Effector memory CD8-positive, alpha-beta T cell (primary cell): Measurements from ENCODE around the gene PAFAH2.

Experiments used
- ATAC-seq: fragments of 150-1000 bp; cut with Tn5 transposase; replicated peaks from 2 replicates; pipeline ENCODE4 v1.10.0; 2021; ENCODE audit warnings: mild to moderate bottlenecking, moderate library complexity
- DNase-seq, 3 experiments: peaks; one replicate each; pipeline ENCODE4 v3.0.0; 2021
- H3K27ac Mint-ChIP-seq, 2 donors: one replicate each; pipeline ENCODE4 v1.8.0; 2022; ENCODE audit warnings: mild to moderate bottlenecking in 2 of 2, mixed read lengths in 2 of 2, moderate library complexity in 2 of 2
- H3K27me3 Mint-ChIP-seq, 2 donors: one replicate each; pipeline ENCODE4 v1.8.0; 2022; ENCODE audit warnings: mixed read lengths in 2 of 2
- H3K36me3 Mint-ChIP-seq: one replicate; pipeline ENCODE4 v1.8.0; 2022; ENCODE audit warnings: mild to moderate bottlenecking, moderate library complexity, mixed read lengths; ENCODE audit not compliant: insufficient read depth
- H3K4me1 Mint-ChIP-seq, 2 donors: one replicate each; pipeline ENCODE4 v1.8.0; 2022; ENCODE audit warnings: low read depth in 2 of 2, mixed read lengths in 2 of 2
- H3K4me3 Mint-ChIP-seq, 2 donors: one replicate each; pipeline ENCODE4 v1.8.0; 2022; ENCODE audit warnings: mild to moderate bottlenecking in 2 of 2, mixed read lengths in 2 of 2, moderate library complexity in 2 of 2
- H3K9me3 Mint-ChIP-seq, 2 donors: one replicate each; pipeline ENCODE4 v1.8.0; 2022; ENCODE audit warnings: mixed read lengths in 2 of 2

The PAFAH2 gene

DNA sequence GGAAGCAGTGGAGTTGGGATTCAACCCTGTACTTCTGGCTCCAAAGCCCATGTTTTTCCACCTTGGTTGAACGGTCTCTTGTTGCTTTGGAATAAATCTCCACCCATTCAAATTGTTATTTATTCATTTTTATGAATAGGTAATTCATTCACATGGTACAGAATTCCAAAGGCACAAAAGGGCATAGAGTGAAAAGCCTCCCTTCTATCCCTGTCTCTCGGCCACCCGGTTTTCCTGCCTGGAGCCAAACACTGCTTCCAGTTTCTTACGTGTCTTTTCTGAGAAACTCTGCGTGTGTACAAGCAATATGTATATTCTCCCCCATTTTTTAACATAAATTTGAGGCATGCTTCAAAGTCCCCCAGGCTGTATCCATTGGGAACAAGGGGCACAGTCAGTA, 27.7 kb upstream of the PAFAH2 start:
- Mint-ChIP-seq H3K9me3 (no peaks in the 10 kb centered on the region), H3K27ac (no peak overlapping the region), H3K4me1 (no peaks in the 10 kb centered on the region), H3K36me3 (no peaks in the 10 kb centered on the region), H3K4me3 (no peak overlapping the region), H3K27me3 (peaks cover 1 to 23% of the 10 kb centered on the region in 2 donors)
- ATAC-seq (no peak), DNase-seq (no peak)

DNA sequence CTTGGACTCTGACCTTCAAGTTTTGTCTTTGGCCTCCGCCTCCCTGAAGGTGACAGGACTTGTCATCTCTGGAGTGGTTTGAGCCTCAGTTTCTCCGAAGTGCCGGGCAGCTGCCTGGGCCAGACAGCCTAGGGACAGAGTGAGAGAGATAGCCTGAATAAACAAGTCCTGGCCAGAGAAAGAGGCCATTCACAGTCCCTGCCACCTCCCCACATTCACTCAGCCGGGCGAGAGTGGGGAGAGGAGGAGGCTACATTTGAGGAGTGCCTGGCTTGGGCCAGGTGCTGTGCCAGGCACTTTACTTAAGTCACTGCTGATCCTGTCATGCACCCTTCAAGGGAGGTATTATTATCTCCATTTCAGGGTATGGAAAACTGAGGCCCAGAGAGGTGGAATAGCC, 27.2 kb upstream of the PAFAH2 start:
- Mint-ChIP-seq H3K27ac (no peak overlapping the region), H3K4me3 (no peak overlapping the region), H3K9me3 (no peaks in the 10 kb centered on the region), H3K4me1 (peaks cover 0 to under 1% of the 10 kb centered on the region in 2 donors), H3K27me3 (peaks cover 0 to 22% of the 10 kb centered on the region in 2 donors), H3K36me3 (no peaks in the 10 kb centered on the region)
- DNase-seq (no peak), ATAC-seq (no peak)

DNA sequence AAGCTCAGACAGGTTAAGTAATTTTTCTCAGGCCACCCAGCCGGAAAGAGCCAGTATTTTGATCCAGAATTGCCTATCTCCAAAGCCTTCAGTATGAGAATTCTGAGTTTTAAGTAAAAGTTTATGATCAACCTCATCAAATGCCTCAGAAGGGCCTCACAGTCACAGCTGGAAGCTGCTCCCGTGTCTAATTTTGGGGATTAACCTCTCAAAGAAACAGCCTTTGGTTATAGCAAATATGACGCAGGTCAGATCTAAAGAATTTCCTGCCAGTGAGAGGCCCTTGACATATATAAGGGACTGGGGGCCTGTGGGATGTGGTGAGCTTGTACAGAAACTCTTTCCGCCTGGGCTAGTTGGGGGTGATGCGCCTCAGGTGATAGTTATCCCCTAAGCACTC, 26.0 kb upstream of the PAFAH2 start:
- ATAC-seq = no peak
- Mint-ChIP-seq H3K27ac (no peak overlapping the region), H3K27me3 (peaks cover 0 to 18% of the 10 kb centered on the region in 2 donors), H3K4me1 (peaks cover 3% of the 10 kb centered on the region in 2 donors), H3K36me3 (no peaks in the 10 kb centered on the region), H3K9me3 (no peaks in the 10 kb centered on the region), H3K4me3 (no peak overlapping the region)
- no peak for DNase-seq

DNA sequence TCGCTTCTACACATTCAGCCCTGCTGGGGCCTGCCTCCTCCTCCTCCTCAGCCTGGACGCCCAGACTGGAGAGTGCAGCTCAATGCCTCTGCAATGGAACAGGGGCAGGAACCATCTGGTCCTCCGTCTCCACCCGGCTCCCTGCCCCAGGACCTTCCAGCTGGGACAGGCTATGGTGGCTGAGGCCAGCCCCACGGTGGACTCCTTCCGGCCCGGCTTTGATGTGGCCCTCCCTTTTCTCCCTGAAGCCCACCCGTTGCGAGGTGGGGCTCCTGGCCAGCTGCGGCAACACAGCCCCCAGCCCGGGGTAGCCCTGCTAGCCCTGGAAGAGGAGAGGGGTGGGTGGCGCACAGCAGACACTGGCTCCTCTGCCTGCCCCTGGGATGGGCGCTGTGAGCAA, 25.1 kb upstream of the PAFAH2 start:
- no peak for ATAC-seq
- no peaks in the 10 kb centered on the region for H3K36me3 Mint-ChIP-seq

GRCh38 chr1:26022404-26022779, 24.5 kb upstream of the PAFAH2 start:
- Mint-ChIP-seq H3K4me1 (peaks cover 3% of the 10 kb centered on the region in 2 donors), H3K27ac (no peak overlapping the region), H3K9me3 (no peaks in the 10 kb centered on the region), H3K27me3 (peaks cover 0 to 13% of the 10 kb centered on the region in 2 donors), H3K4me3 (no peak overlapping the region), H3K36me3 (no peaks in the 10 kb centered on the region)
- ATAC-seq (no peak), DNase-seq (no peak)

More for the DNA sequence above, 25.1 kb upstream of the PAFAH2 start:
- no peak overlapping the region for H3K27ac Mint-ChIP-seq
- H3K4me1 Mint-ChIP-seq = peaks cover 3% of the 10 kb centered on the region in 2 donors
- H3K27me3 Mint-ChIP-seq = peaks cover 0 to 13% of the 10 kb centered on the region in 2 donors
- H3K4me3 Mint-ChIP-seq = no peak overlapping the region
- DNase-seq = no peak
- H3K9me3 Mint-ChIP-seq = no peaks in the 10 kb centered on the region

- no peaks in the 10 kb centered on the region for H3K9me3 Mint-ChIP-seq
- H3K27ac Mint-ChIP-seq = peak within 1 kb of the TSS in 1 of 2 donors; percentile 41
- peaks cover 0 to 13% of the 10 kb centered on the region in 2 donors for H3K27me3 Mint-ChIP-seq
- no peaks in the 10 kb centered on the region for H3K36me3 Mint-ChIP-seq
- H3K4me1 Mint-ChIP-seq = peaks cover 3% of the 10 kb centered on the region in 2 donors
- DNase-seq (no peak), ATAC-seq (no peak)
- H3K4me3 Mint-ChIP-seq = no peak within 1 kb of the TSS
These were observed 24.0 kb upstream of the PAFAH2 start, which contains the start of gene EXTL1 for GRCh38 chr1:26021647-26022403. Gene EXTL1, plus strand, starts transcription at chr1:26021775. Its CDS starts 872 bp downstream, at chr1:26022647.

DNA sequence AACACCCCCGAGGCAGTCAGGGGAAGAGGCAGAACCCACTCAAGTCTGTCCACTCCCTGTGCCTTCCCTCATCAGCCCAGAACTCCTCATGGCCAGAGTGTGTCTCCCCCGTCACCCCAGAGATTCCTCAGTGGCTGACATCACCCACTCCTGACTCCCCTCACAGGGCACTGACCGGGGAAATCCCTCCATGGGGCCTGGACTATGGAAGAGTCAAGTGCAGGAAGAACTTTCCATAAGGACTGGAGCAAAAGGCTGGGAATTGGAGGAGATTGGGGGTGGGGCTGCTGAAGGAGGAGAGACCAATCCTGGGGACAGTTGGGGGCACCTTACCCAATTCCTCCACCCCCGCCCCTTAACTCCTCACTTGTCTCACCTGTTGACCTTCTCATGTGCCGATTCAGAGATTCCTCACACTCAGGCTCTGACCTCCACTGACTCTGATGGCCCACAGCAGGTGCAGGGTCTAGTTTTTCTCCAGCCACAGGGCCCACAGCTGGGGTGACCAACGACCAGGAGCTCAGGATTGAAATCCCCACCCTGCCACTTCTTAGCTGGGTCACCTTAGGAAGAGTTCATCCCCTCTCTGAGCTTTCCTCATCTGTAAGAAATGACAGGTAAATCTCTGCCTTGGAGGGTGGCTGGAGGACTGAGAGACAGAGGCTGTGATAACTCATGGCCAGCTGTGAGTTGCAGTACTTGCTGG, 23.2 kb upstream of the PAFAH2 start:
- Mint-ChIP-seq H3K27ac (peak overlapping the region in 1 of 2 donors; percentile 41), H3K9me3 (no peaks in the 10 kb centered on the region), H3K36me3 (no peaks in the 10 kb centered on the region), H3K4me3 (no peak overlapping the region), H3K4me1 (peaks cover 3% of the 10 kb centered on the region in 2 donors), H3K27me3 (peaks cover 0 to 13% of the 10 kb centered on the region in 2 donors)
- no peak for DNase-seq
- ATAC-seq = no peak

DNA sequence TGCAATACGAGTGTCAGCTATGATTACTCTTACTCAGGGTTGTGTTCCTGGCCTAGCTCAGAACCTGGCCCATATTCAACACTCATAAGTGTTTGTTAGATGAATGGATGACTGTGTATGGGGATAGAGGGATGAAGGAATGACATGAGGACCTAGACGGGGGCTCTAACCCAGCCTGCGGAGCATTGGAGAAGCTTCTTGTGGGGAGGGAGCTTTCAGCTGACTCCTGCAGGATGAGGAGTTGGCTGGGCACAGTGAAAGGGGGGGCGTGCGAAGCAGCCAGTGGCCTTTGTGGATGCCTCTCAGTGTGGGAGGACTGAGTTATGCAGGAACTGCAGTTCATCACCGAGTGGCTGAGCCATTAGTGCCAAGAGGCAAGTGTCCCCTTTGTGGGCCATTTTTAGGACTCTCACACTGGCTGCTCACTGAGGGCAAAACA, 22.5 kb upstream of the PAFAH2 start:
- Mint-ChIP-seq H3K27ac (no peak overlapping the region), H3K9me3 (no peaks in the 10 kb centered on the region), H3K27me3 (peaks cover 0 to 13% of the 10 kb centered on the region in 2 donors), H3K4me3 (no peak overlapping the region), H3K4me1 (peaks cover 3% of the 10 kb centered on the region in 2 donors), H3K36me3 (no peaks in the 10 kb centered on the region)
- ATAC-seq (no peak), DNase-seq (no peak)

DNA sequence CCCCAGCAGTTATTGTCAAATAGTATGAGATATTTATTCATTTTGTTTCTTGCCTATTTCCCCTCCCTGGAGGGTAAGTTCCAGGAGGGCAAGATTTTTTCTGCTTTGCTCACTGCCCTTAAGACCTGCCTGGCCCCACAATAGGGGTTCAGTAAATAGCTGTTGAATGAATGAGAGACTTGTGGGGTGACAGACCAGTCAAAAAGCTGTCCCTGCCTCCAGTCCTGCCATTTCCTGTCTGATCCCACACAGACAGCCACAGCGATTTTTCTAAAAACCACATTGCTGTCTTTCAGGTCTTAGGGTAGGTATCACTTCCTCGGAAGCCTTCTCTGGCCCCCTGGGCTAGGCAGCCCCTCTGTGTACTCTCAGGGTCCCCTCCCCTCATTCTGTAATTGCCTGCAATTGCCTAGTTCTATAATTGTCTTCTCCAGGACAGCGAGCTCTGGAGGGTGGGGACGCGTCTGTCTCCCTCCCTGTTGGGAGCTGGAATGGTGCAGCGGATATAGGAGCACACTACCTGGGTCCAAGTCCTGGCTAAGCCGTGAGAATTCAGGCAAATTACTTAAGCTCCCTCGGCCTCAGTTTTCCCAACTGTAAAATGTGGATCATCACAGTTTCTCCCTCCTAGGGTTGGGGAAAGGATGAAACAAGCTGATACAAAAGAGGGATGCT, 21.9 kb upstream of the PAFAH2 start:
- H3K4me3 Mint-ChIP-seq = no peak overlapping the region
- ATAC-seq = no peak
- no peaks in the 10 kb centered on the region for H3K36me3 Mint-ChIP-seq
- peaks cover 3% of the 10 kb centered on the region in 2 donors for H3K4me1 Mint-ChIP-seq
- peaks cover 0 to 13% of the 10 kb centered on the region in 2 donors for H3K27me3 Mint-ChIP-seq
- no peak for DNase-seq
- H3K9me3 Mint-ChIP-seq = no peaks in the 10 kb centered on the region
- H3K27ac Mint-ChIP-seq = no peak overlapping the region

DNA sequence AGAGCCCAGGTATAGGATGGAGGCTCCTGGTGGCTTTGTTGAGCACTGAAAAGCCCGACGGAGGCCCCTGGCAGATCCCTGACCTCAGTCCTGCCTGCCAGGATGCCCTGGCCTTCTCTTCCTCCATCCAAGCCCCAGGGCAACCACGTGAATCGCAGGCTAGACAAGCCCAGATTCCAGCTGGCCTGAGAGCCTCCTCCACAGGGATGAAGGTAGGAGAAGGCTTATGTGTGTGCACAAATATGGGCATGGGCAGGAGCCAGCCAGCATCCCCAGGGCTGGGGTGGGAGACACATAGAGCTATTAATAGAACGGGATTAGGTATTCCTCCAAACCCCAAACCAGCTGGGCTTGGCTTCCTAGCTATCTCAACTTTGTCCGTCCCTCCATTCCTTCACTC, 19.7 kb upstream of the PAFAH2 start:
- DNase-seq (no peak), ATAC-seq (no peak)
- Mint-ChIP-seq H3K36me3 (peaks cover 2% of the 10 kb centered on the region), H3K9me3 (no peaks in the 10 kb centered on the region), H3K27ac (no peak overlapping the region), H3K4me1 (peaks cover 3% of the 10 kb centered on the region in 2 donors), H3K4me3 (no peak overlapping the region), H3K27me3 (peaks cover 0 to 13% of the 10 kb centered on the region in 2 donors)

- Mint-ChIP-seq H3K36me3 (peaks cover 3% of the 10 kb centered on the region), H3K27ac (no peak overlapping the region), H3K4me1 (peaks cover 3% of the 10 kb centered on the region in 2 donors), H3K27me3 (peaks cover 0 to 13% of the 10 kb centered on the region in 2 donors), H3K9me3 (no peaks in the 10 kb centered on the region), H3K4me3 (no peak overlapping the region)
- DNase-seq (no peak), ATAC-seq (peak; percentile 24)
These were observed 19.2 kb upstream of the PAFAH2 start for GRCh38 chr1:26016953-26017545.

DNA sequence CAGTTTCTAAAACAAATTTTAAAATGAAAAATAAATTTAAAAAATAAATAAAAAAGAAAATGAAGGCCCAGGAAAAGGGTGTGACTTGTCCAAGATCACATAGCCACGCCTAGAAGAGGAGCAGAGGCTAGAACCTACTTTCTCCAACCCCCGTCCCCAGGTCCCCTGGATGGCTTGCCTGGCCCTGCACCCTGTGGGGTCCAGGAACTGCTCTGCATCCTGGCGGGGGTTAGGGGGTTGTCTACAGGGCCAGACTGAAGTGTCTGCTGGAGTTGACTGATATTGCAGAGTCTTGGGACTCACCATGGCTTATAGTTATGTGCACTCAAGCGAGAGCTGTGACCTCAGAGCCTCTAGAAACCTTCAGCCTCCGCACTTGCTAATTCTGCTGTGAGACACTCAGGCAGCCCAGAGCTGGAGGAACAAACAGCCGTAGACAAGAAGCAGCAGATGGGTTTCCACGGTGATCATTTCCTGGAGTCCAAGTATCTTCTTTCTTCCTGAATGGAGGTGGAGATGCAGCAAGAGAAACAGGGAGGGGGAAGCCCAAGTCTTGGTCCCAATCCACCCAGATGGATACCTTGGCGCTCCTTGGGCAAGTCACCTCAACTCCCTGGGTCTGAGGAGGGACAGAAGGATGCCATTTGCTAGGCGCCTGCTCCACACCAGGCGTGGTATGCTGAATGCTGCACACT, 18.5 kb upstream of the PAFAH2 start:
- no peak overlapping the region for H3K27ac Mint-ChIP-seq
- no peaks in the 10 kb centered on the region for H3K9me3 Mint-ChIP-seq
- peaks cover 3% of the 10 kb centered on the region for H3K36me3 Mint-ChIP-seq
- ATAC-seq (no peak), DNase-seq (no peak)
- H3K27me3 Mint-ChIP-seq = peaks cover 0 to 10% of the 10 kb centered on the region in 2 donors
- H3K4me3 Mint-ChIP-seq = no peak overlapping the region
- peaks cover 3% of the 10 kb centered on the region in 2 donors for H3K4me1 Mint-ChIP-seq

DNA sequence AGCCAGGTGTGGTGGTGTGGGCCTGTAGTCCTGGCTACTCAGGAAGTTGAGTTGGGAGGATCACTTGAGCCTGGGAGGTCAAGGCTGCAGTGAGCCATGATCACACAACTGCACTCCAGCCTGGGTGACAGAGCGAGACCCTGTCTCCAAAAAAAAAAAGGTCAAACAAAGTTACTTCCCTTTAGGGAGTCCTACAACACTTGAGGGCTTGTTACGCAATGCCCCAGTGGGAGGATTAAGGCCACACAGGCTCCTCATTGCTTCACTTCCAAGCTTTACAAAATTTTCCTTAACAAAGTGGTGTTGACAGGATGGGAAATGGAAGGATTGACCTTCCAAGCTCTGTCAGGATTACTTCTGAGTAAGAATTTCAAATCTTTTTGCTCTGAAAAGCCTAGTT, 17.5 kb upstream of the PAFAH2 start:
- peaks cover 3% of the 10 kb centered on the region for H3K36me3 Mint-ChIP-seq
- ATAC-seq = no peak

More for the DNA sequence above, 17.5 kb upstream of the PAFAH2 start:
- no peak for DNase-seq
- Mint-ChIP-seq H3K4me1 (peaks cover 3% of the 10 kb centered on the region in 2 donors), H3K27ac (no peak overlapping the region), H3K9me3 (no peaks in the 10 kb centered on the region), H3K4me3 (no peak overlapping the region), H3K27me3 (peaks cover 0 to 7% of the 10 kb centered on the region in 2 donors)
